Activated CD8-positive, alpha-beta memory T cell treated with anti-CD3 and anti-CD28 coated beads, Interleukin-2, amount 50 U/mL, for 24 hours (primary cell): ENCODE results near the gene DNER.
"Not testable (repeated sequence)": the region's sequence is repeated elsewhere in the genome, so short reads cannot be mapped to it uniquely, and the experiment has no call there.

Source experiments
- DNase-seq: peaks from one replicate; pipeline ENCODE4 v3.0.0-alpha.2; 2020; ENCODE audit errors: extremely low read depth

DNER gene

GRCh38 chr2:229718057-229718456 is 3.7 kb upstream of the DNER start:
- no peak for DNase-seq

- DNase-seq: no peak
Measured at GRCh38 chr2:229715895-229716507, 1.6 kb upstream of the DNER start.

- DNase-seq: no peak
Measured at GRCh38 chr2:229714736-229715541, 584 bp upstream of the DNER start.

GRCh38 chr2:229713371-229714079 is 830 bp downstream of the DNER start:
- no peak for DNase-seq

- no peak for DNase-seq
Measured at GRCh38 chr2:229712136-229712535, 2.2 kb downstream of the DNER start.

- DNase-seq: no peak
Measured at GRCh38 chr2:229708335-229708734, 6.0 kb downstream of the DNER start.

GRCh38 chr2:229703909-229704630 is 10.3 kb downstream of the DNER start:
- DNase-seq: no peak

- no peak for DNase-seq
Measured at GRCh38 chr2:229701716-229702115, 12.6 kb downstream of the DNER start.

- DNase-seq: no peak
Measured at GRCh38 chr2:229701062-229701461, 13.3 kb downstream of the DNER start.

- no peak for DNase-seq
Measured at GRCh38 chr2:229695961-229696360, 18.4 kb downstream of the DNER start.

- not testable (repeated sequence) for DNase-seq
Measured at GRCh38 chr2:229693845-229694244, 20.5 kb downstream of the DNER start.

GRCh38 chr2:229691631-229692030 is 22.7 kb downstream of the DNER start:
- DNase-seq: no peak

GRCh38 chr2:229689307-229689839 is 25.0 kb downstream of the DNER start:
- DNase-seq: no peak

- DNase-seq: no peak
Measured at GRCh38 chr2:229688141-229688540, 26.2 kb downstream of the DNER start.

- DNase-seq: no peak
Measured at GRCh38 chr2:229686122-229686919, 28.0 kb downstream of the DNER start.

GRCh38 chr2:229684942-229685562 is 29.3 kb downstream of the DNER start:
- no peak for DNase-seq

- DNase-seq: no peak
Measured at GRCh38 chr2:229679393-229680125, 34.8 kb downstream of the DNER start.

- DNase-seq: no peak
Measured at GRCh38 chr2:229675569-229675968, 38.8 kb downstream of the DNER start.

GRCh38 chr2:229674830-229675530 is 39.4 kb downstream of the DNER start:
- DNase-seq: no peak
